Coronary artery (tissue), 2 donors: ENCODE data around the gene SNX12.

Source experiments
- DNase-seq: peaks from one replicate; pipeline ENCODE4 v3.0.0-alpha.2; 2017; ENCODE audit warnings: low spot score
- H3K27ac ChIP-seq, 2 donors: fragments of 200-600 bp; sonication (generic); one replicate each; pipeline ENCODE4 v1.5.1; 2016 to 2019
- H3K4me3 ChIP-seq: fragments of 200-600 bp; sonication (generic); 2 replicates; pipeline ENCODE4 v1.5.1; 2016; ENCODE audit warnings: mild to moderate bottlenecking, moderate library complexity
- TF ChIP-seq, protein P1 (sequence below): fragments of 200-600 bp; sonication (generic); IDR thresholded peaks from one replicate; pipeline ENCODE4 v1.5.1; 2019; ENCODE audit warnings: antibody characterized with exemption

SNX12 gene

DNA sequence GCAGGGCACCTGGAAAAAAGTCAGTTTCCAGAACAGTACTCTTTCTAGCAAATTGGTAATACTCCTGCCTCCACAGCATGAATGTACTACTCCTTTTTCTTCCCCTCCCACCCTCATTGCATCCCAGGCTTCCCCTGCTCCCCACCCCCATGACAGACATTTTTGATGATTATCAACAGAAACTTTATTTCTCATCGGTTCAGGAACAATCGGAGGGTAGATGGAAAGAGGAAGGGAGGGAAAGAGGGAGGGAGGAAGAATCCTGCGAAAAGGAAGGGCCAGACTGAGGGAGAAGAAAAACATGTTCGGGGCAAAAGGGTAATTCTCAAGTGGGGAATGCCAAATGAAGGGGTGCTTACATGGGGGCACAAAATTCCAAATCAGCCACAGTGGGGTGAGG lies 39.1 kb upstream of the SNX12 start:
- H3K27ac ChIP-seq, result no peak overlapping the region
- DNase-seq, result no peak
- no peak overlapping the region for H3K4me3 ChIP-seq
- TF ChIP-seq, protein P1, sequence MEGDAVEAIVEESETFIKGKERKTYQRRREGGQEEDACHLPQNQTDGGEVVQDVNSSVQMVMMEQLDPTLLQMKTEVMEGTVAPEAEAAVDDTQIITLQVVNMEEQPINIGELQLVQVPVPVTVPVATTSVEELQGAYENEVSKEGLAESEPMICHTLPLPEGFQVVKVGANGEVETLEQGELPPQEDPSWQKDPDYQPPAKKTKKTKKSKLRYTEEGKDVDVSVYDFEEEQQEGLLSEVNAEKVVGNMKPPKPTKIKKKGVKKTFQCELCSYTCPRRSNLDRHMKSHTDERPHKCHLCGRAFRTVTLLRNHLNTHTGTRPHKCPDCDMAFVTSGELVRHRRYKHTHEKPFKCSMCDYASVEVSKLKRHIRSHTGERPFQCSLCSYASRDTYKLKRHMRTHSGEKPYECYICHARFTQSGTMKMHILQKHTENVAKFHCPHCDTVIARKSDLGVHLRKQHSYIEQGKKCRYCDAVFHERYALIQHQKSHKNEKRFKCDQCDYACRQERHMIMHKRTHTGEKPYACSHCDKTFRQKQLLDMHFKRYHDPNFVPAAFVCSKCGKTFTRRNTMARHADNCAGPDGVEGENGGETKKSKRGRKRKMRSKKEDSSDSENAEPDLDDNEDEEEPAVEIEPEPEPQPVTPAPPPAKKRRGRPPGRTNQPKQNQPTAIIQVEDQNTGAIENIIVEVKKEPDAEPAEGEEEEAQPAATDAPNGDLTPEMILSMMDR, result no peak

DNA sequence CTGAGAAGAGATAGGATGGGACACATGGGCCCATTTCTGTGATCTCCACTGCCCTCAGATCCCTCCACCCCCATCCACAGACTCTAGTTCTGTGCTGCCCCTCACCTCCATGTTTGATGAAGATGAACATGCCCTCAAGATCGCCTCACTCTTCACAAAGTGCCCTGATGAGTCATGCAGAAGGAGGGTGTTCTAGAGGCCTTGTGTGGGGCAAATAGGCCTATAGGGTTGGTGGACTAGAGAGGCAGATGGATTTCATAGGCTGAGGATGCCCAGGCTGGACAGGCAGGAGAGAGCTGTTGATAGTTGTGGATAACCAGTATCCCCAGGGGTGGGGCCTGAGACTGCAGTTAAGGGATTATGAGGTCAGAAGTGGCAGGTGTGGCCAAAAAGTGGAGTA lies 38.3 kb upstream of the SNX12 start, which contains the start of gene CXorf65:
Gene CXorf65, minus strand, starts transcription at position 314 of the 400 bp plus-strand sequence. Its CDS starts 184 bp downstream, at position 130.
- Histone ChIP-seq H3K27ac (no peak within 1 kb of the TSS), H3K4me3 (no peak within 1 kb of the TSS)
- no peak for DNase-seq
- TF ChIP-seq, protein P1, result no peak

DNA sequence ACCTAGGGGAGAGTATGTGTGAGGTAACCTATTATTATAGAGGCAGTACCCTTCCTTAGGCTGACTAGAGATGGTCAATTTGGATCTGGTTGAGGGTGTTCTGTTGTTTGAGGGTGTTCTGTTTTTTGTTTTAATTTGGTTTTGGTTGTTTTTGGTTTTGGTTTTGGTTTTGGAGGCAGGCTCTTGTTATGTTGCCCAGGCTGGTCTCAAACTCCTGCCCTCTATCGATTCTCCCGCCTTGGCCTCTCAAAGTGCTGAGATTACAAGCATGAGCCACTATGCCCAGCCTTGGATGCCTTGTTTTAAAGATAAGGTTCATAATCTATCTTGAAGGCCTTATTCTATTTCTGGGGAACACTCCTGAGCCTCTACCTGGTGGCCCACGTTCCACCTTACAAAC lies 37.5 kb upstream of the SNX12 start:
- no peak overlapping the region for H3K27ac ChIP-seq
- TF ChIP-seq, protein P1, result no peak
- no peak overlapping the region for H3K4me3 ChIP-seq
- DNase-seq, result no peak

DNA sequence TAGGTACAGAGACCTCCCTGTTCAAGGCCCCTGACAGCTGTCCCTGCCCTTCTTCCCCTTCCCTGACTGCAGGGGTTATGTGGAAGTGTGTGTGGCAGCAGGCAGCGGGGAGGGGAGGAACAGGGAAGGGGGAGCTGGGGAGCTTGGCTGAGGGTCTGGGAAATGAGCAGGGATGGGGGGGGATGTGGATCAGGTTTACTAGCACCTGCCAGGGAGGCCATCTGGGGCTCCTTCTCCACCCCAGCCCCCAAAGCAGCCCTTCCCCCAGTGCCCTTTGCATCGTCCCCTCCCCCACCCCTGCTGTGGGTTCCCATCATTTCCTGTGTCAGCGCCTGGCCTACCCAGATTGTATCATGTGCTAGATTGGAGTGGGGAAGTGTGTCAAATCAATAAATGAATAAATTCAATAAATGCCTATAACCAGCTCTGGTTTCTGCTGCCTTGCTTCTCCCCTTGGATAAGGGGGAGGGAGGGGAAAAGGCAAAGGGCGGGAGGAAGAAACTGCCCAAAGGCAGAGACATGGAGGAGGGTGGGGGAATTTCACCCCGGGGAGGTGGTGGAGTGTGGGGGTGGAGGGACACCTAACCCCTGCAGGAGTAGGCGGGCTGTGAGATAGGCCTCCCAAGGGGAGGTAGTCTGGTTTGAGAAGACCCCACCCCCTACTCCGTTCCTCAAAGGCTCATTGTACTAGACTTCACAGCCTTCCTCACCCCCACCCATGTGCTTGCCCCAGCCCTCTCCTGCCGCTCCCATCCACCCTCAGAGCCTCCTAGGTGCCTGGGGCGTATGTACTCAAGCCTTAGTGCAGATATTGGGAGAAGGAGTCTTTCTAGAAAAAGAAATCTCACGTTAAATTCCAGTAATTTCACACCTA lies 35.2 kb upstream of the SNX12 start:
- no peak overlapping the region for H3K4me3 ChIP-seq
- peak overlapping the region in 1 of 2 donors; percentile 64 for H3K27ac ChIP-seq
- TF ChIP-seq, protein P1, result no peak
- no peak for DNase-seq

DNA sequence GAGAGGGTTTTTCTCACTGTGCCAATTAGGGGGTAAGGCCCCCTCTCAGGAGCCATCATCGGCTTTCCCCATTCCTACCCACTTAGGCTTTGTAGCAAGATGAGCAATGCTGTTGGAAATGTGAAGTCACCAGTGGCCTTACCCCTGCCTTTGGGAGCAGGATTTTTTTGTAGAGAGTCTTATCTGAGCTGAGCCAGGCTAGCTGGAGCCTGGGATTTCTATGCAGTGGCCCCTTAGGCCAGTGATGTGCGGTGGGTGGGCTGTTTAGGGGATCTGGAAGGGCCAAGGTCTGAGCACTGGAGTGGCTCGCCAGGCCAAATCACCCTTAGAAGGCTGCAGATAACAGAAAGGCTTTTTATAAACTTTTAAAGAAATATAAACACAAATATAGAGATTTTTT lies 34.2 kb upstream of the SNX12 start:
- DNase-seq, result no peak
- TF ChIP-seq, protein P1, result no peak
- Histone ChIP-seq H3K27ac (no peak overlapping the region), H3K4me3 (no peak overlapping the region)

DNA sequence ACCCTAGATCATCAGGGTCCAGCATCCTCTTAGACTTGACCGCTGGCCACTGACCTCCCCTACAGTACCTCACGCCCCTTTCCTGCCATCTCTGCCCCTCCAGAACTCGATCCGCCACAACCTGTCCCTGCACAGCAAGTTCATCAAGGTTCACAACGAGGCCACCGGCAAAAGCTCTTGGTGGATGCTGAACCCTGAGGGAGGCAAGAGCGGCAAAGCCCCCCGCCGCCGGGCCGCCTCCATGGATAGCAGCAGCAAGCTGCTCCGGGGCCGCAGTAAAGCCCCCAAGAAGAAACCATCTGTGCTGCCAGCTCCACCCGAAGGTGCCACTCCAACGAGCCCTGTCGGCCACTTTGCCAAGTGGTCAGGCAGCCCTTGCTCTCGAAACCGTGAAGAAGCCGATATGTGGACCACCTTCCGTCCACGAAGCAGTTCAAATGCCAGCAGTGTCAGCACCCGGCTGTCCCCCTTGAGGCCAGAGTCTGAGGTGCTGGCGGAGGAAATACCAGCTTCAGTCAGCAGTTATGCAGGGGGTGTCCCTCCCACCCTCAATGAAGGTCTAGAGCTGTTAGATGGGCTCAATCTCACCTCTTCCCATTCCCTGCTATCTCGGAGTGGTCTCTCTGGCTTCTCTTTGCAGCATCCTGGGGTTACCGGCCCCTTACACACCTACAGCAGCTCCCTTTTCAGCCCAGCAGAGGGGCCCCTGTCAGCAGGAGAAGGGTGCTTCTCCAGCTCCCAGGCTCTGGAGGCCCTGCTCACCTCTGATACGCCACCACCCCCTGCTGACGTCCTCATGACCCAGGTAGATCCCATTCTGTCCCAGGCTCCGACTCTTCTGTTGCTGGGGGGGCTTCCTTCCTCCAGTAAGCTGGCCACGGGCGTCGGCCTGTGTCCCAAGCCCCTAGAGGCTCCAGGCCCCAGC lies 32.7 kb upstream of the SNX12 start:
- Histone ChIP-seq H3K4me3 (no peak overlapping the region), H3K27ac (no peak overlapping the region)
- TF ChIP-seq, protein P1, result no peak
- DNase-seq, result no peak
